Measurements from ENCODE around the gene SOHLH1. TPM values are rescaled to one million over a fixed set of nuclear protein-coding genes. Genes with fewer than 3 reads are reported as not detected.

The SOHLH1 gene
- total and polyA plus RNA-seq, 10 of the 15 experiments (the other 5 are each of a cell fraction or from before 2014, with no cell fraction given): not detected

GRCh38 chr9:135699440-135699839 lies at the start of gene SOHLH1 (continued):
- no peak for TF ChIP-seq PBX3 (IDR thresholded peaks at IDR 0.05; ENCODE audit: insufficient replicate concordance, low read depth, low read length)
- no peak for TF ChIP-seq RCOR1 (conservative IDR thresholded peaks at IDR 0.05; ENCODE audit: low read depth, low read length)
- TF ChIP-seq TCF7 (IDR thresholded peaks at IDR 0.05; ENCODE audit: borderline replicate concordance): no peak
- no peak for TF ChIP-seq EZH2 (IDR thresholded peaks at IDR 0.05; ENCODE audit: borderline replicate concordance, control insufficient read depth, low read depth, low read length)
- no peak for TF ChIP-seq DPF2 (IDR thresholded peaks at IDR 0.05)
- TF ChIP-seq YBX1 (IDR thresholded peaks at IDR 0.05): no peak
- TF ChIP-seq CHD1 (IDR thresholded peaks at IDR 0.05; ENCODE audit: low read depth, low read length): no peak
- TF ChIP-seq BHLHE40 (IDR thresholded peaks at IDR 0.05; ENCODE audit: borderline replicate concordance in 1 of 2, low read depth in 2 of 2, low read length in 1 of 2): no peak
- TF ChIP-seq RBBP5 (conservative IDR thresholded peaks at IDR 0.05): no peak
- TF ChIP-seq, protein P1, sequence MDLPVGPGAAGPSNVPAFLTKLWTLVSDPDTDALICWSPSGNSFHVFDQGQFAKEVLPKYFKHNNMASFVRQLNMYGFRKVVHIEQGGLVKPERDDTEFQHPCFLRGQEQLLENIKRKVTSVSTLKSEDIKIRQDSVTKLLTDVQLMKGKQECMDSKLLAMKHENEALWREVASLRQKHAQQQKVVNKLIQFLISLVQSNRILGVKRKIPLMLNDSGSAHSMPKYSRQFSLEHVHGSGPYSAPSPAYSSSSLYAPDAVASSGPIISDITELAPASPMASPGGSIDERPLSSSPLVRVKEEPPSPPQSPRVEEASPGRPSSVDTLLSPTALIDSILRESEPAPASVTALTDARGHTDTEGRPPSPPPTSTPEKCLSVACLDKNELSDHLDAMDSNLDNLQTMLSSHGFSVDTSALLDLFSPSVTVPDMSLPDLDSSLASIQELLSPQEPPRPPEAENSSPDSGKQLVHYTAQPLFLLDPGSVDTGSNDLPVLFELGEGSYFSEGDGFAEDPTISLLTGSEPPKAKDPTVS (IDR thresholded peaks at IDR 0.05; ENCODE audit: low read depth, low read length): no peak
- TF ChIP-seq BMI1 (IDR thresholded peaks at IDR 0.05; ENCODE audit: borderline replicate concordance): no peak

DNA sequence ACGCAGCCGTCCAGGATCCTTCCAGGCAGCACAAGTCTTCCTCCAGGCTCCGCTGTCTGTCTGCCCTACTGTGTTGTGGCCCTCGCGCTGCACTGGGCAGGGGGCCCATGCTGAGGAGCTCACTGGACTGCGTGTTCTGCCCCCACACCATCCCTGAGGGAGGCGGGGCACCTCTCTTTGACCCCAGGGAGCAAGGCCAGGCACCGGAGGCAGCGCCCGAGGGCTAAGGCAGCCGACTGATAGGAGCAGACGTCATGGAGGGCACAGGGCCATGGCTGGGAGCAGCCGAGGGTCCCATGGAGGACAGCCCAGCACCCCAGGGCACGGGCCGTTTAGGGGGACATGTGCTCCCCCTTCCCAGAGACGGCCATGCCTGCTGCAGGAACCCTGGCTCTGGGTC lies 49.4 kb upstream of the SOHLH1 start:
- no peak overlapping the region for H3K27ac ChIP-seq (ENCODE audit: control insufficient read depth, insufficient read depth)
- no peak for TF ChIP-seq SMAD5 (IDR thresholded peaks at IDR 0.05; ENCODE audit: low read depth)
- TF ChIP-seq ZNF622 (IDR thresholded peaks at IDR 0.05): no peak
- TF ChIP-seq, protein P2, sequence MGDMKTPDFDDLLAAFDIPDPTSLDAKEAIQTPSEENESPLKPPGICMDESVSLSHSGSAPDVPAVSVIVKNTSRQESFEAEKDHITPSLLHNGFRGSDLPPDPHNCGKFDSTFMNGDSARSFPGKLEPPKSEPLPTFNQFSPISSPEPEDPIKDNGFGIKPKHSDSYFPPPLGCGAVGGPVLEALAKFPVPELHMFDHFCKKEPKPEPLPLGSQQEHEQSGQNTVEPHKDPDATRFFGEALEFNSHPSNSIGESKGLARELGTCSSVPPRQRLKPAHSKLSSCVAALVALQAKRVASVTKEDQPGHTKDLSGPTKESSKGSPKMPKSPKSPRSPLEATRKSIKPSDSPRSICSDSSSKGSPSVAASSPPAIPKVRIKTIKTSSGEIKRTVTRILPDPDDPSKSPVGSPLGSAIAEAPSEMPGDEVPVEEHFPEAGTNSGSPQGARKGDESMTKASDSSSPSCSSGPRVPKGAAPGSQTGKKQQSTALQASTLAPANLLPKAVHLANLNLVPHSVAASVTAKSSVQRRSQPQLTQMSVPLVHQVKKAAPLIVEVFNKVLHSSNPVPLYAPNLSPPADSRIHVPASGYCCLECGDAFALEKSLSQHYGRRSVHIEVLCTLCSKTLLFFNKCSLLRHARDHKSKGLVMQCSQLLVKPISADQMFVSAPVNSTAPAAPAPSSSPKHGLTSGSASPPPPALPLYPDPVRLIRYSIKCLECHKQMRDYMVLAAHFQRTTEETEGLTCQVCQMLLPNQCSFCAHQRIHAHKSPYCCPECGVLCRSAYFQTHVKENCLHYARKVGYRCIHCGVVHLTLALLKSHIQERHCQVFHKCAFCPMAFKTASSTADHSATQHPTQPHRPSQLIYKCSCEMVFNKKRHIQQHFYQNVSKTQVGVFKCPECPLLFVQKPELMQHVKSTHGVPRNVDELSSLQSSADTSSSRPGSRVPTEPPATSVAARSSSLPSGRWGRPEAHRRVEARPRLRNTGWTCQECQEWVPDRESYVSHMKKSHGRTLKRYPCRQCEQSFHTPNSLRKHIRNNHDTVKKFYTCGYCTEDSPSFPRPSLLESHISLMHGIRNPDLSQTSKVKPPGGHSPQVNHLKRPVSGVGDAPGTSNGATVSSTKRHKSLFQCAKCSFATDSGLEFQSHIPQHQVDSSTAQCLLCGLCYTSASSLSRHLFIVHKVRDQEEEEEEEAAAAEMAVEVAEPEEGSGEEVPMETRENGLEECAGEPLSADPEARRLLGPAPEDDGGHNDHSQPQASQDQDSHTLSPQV (IDR thresholded peaks at IDR 0.05): no peak
- TF ChIP-seq, protein P3, sequence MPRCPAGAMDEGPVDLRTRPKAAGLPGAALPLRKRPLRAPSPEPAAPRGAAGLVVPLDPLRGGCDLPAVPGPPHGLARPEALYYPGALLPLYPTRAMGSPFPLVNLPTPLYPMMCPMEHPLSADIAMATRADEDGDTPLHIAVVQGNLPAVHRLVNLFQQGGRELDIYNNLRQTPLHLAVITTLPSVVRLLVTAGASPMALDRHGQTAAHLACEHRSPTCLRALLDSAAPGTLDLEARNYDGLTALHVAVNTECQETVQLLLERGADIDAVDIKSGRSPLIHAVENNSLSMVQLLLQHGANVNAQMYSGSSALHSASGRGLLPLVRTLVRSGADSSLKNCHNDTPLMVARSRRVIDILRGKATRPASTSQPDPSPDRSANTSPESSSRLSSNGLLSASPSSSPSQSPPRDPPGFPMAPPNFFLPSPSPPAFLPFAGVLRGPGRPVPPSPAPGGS (IDR thresholded peaks at IDR 0.05; ENCODE audit: borderline replicate concordance, insufficient read depth, low read depth, low read length, poor library complexity, severe bottlenecking): no peak
- TF ChIP-seq MEF2B (IDR thresholded peaks at IDR 0.05; ENCODE audit: partially characterized antibody, poor library complexity, severe bottlenecking): no peak
- no peak for TF ChIP-seq ZNF207 (IDR thresholded peaks at IDR 0.05; ENCODE audit: borderline replicate concordance)

More for the DNA sequence above, 49.4 kb upstream of the SOHLH1 start:
- no peak for ATAC-seq
- ChIA-PET CTCF (no interaction called here), POLR2A (no interaction called here), RAD21 (ENCODE audit: unreplicated experiment) (no interaction called here), SMC1A (ENCODE audit: uncharacterized antibody, unreplicated experiment) (no interaction called here)
- 21% methylated on average over 14 of the region's 16 CpGs for WGBS (ENCODE audit: insufficient coverage, insufficient replicate concordance, low lambda C conversion rate, missing lambda C conversion rate)
- Histone ChIP-seq H3K4me3 (no peak overlapping the region), H3K27me3 (replicated peaks in 1 of 2; ENCODE audit: control insufficient read depth in 2 of 2, insufficient read depth in 2 of 2, low read length in 1 of 2) (no peaks in the 10 kb centered on the region; a peak in 1 of 4 replicates), H3K36me3 (ENCODE audit: control insufficient read depth in 2 of 2, insufficient read depth in 2 of 2, low read length in 1 of 2) (no peaks in the 10 kb centered on the region), H3K4me1 (ENCODE audit: control insufficient read depth, insufficient read depth, low read length) (no peaks in the 10 kb centered on the region), H3K79me2 (ENCODE audit: control insufficient read depth, insufficient read depth, low read length) (no peaks in the 10 kb centered on the region), H4K20me1 (ENCODE audit: control insufficient read depth, insufficient read depth) (no peaks in the 10 kb centered on the region), H2AFZ (ENCODE audit: control insufficient read depth, low read depth, low read length) (no peak overlapping the region), H3K9me3 (replicated peaks; ENCODE audit: control insufficient read depth, insufficient read depth, low read length) (no peaks in the 10 kb centered on the region), H3K9ac (ENCODE audit: control insufficient read depth, insufficient read depth, low read length) (no peak overlapping the region), H3K4me2 (ENCODE audit: control insufficient read depth, insufficient read depth) (no peak overlapping the region)
- no TSS peak for BruUV-seq (replicated peaks)
- intact Hi-C loops (cut with micrococcal nuclease; ENCODE audit: unreplicated experiment) (no loop called here), in situ Hi-C loops (cut with MboI) (no loop called here)
- DNase-seq (ENCODE audit: low read depth, low spot score): no peak
- FAIRE-seq: no peak

All from GM12878 (cell line).